ENCODE data around the gene NETO2.

DNA sequence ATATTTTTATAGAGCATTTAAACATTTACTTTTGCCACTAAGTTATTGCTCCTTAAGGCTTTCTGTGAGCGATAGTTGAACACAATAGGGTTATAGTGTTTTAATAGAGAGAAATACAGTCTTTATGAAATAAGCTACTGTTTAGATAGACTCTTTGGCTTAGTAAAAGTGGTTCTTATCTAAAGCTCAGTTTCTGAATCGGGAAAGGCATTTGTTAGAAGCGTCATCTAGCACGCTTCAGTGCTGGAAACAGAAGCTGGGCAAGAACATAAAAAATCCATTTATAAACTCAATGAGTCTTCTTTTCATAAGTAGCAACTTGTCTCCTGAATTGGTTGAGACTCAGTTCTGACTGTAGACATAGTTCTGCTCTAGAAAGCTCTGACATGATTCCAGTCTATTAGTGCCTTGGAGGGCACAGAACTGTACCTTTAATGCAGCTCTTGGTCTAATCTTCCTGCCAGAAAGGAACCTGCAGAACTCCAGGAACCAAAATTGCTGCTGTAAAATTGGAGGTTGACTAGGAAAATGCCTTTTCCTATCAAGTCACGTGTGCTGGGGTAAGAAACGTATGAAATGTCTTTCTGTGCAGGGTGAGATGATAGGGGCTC is 114.9 kb downstream of the NETO2 start:
- no peak for TF ChIP-seq REPIN1 (tag by site-specific recombination; IDR thresholded peaks at IDR 0.05; ENCODE audit: low read depth)
- no peak for TF ChIP-seq ZBTB21 (tag by site-specific recombination; IDR thresholded peaks at IDR 0.05)
- no peak for TF ChIP-seq ZNF274 (IDR thresholded peaks at IDR 0.05; ENCODE audit: low read length)
- TF ChIP-seq ZNF274 (tag by site-specific recombination; IDR thresholded peaks at IDR 0.05; ENCODE audit: borderline replicate concordance) = no peak
- TF ChIP-seq SP2 (tag by site-specific recombination; IDR thresholded peaks at IDR 0.05) = no peak
- TF ChIP-seq, protein P1, sequence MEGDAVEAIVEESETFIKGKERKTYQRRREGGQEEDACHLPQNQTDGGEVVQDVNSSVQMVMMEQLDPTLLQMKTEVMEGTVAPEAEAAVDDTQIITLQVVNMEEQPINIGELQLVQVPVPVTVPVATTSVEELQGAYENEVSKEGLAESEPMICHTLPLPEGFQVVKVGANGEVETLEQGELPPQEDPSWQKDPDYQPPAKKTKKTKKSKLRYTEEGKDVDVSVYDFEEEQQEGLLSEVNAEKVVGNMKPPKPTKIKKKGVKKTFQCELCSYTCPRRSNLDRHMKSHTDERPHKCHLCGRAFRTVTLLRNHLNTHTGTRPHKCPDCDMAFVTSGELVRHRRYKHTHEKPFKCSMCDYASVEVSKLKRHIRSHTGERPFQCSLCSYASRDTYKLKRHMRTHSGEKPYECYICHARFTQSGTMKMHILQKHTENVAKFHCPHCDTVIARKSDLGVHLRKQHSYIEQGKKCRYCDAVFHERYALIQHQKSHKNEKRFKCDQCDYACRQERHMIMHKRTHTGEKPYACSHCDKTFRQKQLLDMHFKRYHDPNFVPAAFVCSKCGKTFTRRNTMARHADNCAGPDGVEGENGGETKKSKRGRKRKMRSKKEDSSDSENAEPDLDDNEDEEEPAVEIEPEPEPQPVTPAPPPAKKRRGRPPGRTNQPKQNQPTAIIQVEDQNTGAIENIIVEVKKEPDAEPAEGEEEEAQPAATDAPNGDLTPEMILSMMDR (tag by site-specific recombination; IDR thresholded peaks at IDR 0.05) = no peak
